HEK293T (cell line): ENCODE data around the gene OR7A10.

Experiments used
- BHLHE40 ChIP-seq: fragments of 450-650 bp; IDR thresholded peaks from 2 replicates; pipeline ENCODE4 v1.6.1; 2016; ENCODE audit warnings: mild to moderate bottlenecking, moderate library complexity, borderline replicate concordance
- CTBP1 ChIP-seq: fragments of 450-650 bp; IDR thresholded peaks from 2 replicates; pipeline ENCODE4 v1.6.1; 2016; ENCODE audit warnings: borderline replicate concordance
- FOXK2 ChIP-seq: fragments of 450-650 bp; IDR thresholded peaks from 2 replicates; pipeline ENCODE4 v1.6.1; 2016; ENCODE audit warnings: mild to moderate bottlenecking
- FOXM1 ChIP-seq: fragments of 450-650 bp; IDR thresholded peaks from 2 replicates; pipeline ENCODE4 v1.6.1; 2017; ENCODE audit warnings: mild to moderate bottlenecking, borderline replicate concordance
- L3MBTL2 ChIP-seq: fragments of 450-650 bp; conservative IDR thresholded peaks from 2 replicates; pipeline ENCODE4 v1.6.1; 2016; ENCODE audit warnings: mild to moderate bottlenecking
- SP1 ChIP-seq: fragments of 450-650 bp; IDR thresholded peaks from 2 replicates; pipeline ENCODE4 v1.6.1; 2017
- SUZ12 ChIP-seq: fragments of 450-650 bp; IDR thresholded peaks from 2 replicates; pipeline ENCODE4 v1.6.1; 2016; ENCODE audit warnings: mild to moderate bottlenecking
- TF ChIP-seq, protein P1 (sequence below): fragments of 450-650 bp; IDR thresholded peaks from 2 replicates; pipeline ENCODE4 v1.6.1; 2016

DNA sequence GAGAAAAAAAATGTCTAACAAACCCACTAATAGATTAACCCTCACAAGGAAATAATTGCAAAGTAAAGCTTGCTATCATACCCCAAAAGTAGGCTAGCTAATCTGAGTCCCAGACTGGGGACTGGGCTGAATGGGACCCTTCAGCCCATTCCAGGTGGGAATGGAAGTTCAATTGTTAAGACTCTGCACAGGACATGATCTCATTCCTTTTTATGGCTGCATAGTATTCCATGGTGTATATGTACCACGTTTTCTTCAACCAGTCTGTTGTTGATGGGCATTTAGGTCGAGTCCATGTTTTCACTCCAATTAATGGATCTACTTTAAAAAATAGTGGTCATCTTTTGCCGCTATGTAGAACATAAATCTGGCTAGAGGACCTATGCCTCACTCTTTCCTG is 31.7 kb downstream of the OR7A10 start:
- TF ChIP-seq SUZ12 (no peak), FOXK2 (no peak), CTBP1 (no peak), BHLHE40 (no peak), L3MBTL2 (no peak), FOXM1 (no peak), SP1 (no peak)
- TF ChIP-seq, protein P1, sequence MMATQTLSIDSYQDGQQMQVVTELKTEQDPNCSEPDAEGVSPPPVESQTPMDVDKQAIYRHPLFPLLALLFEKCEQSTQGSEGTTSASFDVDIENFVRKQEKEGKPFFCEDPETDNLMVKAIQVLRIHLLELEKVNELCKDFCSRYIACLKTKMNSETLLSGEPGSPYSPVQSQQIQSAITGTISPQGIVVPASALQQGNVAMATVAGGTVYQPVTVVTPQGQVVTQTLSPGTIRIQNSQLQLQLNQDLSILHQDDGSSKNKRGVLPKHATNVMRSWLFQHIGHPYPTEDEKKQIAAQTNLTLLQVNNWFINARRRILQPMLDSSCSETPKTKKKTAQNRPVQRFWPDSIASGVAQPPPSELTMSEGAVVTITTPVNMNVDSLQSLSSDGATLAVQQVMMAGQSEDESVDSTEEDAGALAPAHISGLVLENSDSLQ, result no peak
